ENCODE results near the gene TEX13A.

GRCh38 chrX:105221374-105221773 is 880 bp upstream of the TEX13A start:
- TF ChIP-seq POLR2A (IDR thresholded peaks at IDR 0.05), result no peak
- TF ChIP-seq, protein P1, sequence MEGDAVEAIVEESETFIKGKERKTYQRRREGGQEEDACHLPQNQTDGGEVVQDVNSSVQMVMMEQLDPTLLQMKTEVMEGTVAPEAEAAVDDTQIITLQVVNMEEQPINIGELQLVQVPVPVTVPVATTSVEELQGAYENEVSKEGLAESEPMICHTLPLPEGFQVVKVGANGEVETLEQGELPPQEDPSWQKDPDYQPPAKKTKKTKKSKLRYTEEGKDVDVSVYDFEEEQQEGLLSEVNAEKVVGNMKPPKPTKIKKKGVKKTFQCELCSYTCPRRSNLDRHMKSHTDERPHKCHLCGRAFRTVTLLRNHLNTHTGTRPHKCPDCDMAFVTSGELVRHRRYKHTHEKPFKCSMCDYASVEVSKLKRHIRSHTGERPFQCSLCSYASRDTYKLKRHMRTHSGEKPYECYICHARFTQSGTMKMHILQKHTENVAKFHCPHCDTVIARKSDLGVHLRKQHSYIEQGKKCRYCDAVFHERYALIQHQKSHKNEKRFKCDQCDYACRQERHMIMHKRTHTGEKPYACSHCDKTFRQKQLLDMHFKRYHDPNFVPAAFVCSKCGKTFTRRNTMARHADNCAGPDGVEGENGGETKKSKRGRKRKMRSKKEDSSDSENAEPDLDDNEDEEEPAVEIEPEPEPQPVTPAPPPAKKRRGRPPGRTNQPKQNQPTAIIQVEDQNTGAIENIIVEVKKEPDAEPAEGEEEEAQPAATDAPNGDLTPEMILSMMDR (IDR thresholded peaks at IDR 0.05), result no peak
- no peak for TF ChIP-seq POLR2AphosphoS5 (IDR thresholded peaks at IDR 0.05)
